GM18526 (cell line): Measurements from ENCODE around the gene TRAPPC2B.

Experiments used
- POLR2A ChIP-seq: IDR thresholded peaks from 3 replicates; pipeline ENCODE4 v1.6.1; 2011; ENCODE audit not compliant: insufficient read length; ENCODE audit errors: extremely low read depth

Gene TRAPPC2B

DNA sequence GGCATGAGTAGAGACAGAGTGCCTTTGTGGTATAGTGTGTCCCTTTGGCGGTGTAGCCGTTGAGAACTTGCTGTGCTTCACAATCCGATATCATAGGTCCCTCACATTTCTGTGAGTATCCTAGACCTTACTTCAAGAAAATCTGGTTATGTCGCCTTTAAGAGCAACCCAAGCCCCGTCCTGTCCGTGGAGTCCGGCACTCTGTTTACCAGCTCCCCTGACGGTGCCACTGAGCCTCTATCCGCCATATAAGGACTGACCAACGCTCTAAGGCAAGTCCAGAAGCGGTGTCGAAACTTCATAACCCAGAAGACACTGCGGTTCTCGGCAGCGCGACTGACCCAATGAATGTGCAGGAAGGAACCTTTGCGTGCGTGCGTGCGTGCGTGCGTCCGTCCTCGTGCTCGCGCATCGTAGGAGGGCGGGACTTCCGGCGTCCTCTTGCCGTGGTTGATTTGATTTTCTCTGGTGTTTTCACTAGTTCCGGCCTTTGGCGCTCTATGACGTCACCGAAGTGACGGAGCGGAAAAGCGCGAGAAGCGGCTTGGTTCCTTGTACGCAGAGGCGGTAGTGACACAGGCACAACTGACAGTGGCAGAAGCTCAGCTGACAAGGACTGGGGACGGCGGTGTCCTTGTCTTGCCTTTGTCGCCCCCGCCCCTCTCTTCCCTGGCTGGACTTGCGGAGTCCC, at the start of gene TRAPPC2B, which contains the start of gene ZNF547:
TSS of gene TRAPPC2B (plus strand) at position 555 of the 691 bp plus-strand sequence. CDS start 1,283 bp downstream, outside the sequence.
TSS of gene ZNF547 (plus strand) at position 555 of the 691 bp plus-strand sequence. CDS start 5,005 bp downstream, outside the sequence.
- TF ChIP-seq POLR2A = peak; percentile 69

- no peak for TF ChIP-seq POLR2A
Observed at GRCh38 chr19:57314146-57314545, 49.2 kb upstream of the TRAPPC2B start.

DNA sequence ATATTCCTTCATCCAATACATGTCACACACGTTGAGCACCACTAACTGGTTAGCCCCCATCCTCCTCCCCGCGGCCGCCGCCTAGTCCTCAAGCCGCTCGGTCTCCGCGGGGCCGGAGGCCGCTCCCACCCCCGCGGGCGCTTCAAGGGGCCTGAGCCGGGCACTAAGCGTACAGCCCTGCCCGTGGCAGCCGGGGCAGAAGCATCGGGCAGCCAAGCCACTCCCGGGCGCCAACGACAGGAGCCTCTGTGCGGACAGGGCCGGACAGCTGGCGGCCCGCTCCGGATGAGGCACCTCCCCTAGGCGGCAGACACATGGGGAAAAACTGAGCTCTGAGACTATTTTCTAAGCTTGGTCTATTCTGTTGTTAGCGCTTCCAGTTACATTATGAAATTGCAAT, 45.8 kb upstream of the TRAPPC2B start:
- TF ChIP-seq POLR2A = no peak

DNA sequence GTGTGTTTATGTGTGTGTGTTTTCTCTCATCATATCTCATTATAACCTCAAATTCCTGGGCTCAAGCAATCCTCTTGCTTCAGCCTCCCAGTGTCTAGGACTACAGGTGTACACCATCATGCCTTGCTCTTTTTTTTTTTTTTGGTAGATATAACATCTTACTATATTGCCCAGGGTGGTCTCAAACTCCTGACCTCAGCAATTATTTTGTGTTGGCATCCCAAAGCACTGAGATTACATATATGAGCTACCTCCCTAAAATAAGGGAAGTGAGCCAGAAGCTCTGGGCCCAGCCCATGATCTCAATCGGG, 43.5 kb upstream of the TRAPPC2B start:
- no peak for TF ChIP-seq POLR2A

DNA sequence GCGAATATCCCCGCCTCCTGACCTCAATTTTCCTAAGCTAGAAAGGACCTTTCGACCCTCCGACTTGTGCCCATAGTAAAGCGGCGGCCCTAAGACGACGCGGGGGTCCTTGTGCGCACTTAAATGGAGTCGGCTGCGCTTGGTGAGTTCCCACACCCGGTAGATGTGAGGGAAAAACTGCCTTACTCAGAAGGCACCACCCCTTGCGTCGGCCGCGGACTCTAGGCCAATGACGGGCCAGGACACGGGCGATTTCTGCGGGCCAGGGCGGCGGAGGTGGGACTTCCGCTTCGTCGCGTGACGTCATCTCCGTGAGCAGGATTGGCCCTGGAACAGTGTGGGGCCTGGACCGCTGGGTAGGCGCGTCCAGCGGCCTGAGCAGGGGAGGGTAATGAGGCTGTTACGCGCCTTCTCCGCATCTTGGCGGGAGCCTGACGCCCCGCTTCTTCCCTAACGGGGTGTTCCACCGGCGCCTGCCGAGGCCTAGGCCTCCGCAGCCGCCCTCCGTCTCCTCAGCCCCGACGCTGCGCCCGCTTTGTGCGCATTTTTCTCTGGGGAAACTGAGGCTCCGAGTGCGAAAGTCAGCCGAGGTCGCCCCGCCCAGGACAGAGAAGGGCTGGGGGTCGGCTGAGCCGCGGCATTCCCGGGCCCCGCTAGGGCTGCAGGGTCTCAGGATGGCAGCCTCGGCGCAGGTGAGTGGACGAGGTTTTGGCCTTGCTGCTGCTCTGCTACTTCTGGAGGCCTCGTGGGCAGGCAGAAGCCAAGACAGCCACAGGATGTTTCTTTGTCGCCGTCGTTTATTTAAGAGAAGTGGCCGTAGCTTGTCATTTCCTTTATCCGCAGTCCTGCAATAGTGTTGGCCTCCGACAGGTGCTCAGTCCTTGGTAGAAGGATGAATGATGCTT, 42.9 kb upstream of the TRAPPC2B start, which contains the start of gene ZNF543:
TSS of gene ZNF543 (plus strand) at position 293 of the 905 bp plus-strand sequence. CDS start at position 675, 382 bp downstream.
- TF ChIP-seq POLR2A = peak; percentile 82

DNA sequence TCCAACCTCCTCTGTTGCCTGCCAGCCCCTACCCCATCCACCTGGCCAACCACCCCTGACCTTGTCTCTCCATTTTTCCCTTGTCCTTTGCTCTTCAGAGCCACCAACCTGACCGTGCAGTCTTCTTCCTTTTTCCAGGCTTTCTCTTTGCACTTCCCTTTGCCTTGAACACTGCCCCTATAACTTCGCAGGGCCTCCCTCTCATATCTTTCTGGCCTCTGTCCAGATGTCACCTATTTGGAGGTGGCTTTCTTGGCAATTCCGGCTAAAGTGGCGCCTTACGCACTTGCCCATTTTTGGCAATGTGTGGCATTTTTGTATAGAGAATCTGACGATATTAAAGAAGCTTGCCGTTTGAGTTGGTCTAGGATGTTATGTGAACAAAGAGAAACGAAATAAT, 42.2 kb upstream of the TRAPPC2B start:
- TF ChIP-seq POLR2A = no peak

DNA sequence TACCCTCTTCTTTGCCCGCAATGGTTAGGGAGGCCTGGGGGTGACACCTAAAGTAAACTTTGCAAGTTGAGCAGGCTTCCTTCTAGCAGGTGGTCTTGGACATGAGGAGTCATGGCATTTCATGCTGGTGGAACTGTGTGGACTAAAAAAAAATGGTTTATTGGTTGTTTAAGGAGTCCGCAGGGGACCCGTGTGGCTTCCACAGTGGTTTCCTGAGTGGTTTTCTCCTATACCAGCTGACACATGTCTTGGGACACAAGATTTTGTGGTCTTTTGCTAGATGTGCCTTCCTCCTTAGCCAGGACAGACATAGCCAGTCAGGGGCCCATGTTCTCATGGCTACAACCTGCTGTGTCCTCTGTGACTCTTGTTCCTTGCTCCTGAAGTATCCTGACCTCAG, 41.6 kb upstream of the TRAPPC2B start:
- TF ChIP-seq POLR2A = no peak

- TF ChIP-seq POLR2A = no peak
Observed at GRCh38 chr19:57324992-57325391, 38.4 kb upstream of the TRAPPC2B start.

DNA sequence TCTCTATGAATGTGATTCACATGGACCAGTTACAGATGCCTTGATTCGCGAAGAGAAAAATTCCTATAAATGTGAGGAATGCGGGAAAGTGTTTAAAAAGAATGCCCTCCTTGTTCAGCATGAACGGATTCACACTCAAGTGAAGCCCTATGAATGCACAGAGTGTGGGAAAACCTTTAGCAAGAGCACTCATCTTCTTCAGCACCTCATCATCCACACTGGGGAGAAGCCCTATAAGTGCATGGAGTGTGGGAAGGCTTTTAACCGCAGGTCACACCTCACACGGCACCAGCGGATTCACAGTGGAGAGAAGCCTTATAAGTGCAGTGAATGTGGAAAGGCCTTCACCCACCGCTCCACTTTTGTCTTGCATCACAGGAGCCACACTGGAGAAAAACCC, 35.4 kb upstream of the TRAPPC2B start:
- TF ChIP-seq POLR2A = no peak

GRCh38 chr19:57334191-57334590, 29.2 kb upstream of the TRAPPC2B start:
- TF ChIP-seq POLR2A = no peak

DNA sequence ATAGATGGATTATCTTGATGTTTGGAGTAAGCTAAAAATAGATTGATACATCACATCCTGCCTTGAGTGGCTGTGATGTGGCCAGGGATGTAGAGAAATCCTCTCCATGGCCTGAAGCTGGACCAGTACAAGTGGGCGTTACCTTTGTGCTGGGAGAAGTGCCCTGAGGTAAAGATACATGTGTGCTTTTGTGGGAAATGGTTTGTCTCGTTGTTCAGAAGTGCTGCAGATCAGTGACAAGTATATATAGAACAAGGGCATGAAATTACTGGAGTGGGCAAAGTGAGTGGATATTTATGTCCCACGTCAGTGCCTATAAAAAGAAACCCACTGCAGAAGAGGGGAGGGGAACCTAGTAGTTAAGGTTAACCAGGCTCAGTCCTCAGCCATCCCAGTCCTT, 24.5 kb upstream of the TRAPPC2B start:
- TF ChIP-seq POLR2A = no peak

GRCh38 chr19:57342582-57342981, 20.8 kb upstream of the TRAPPC2B start:
- TF ChIP-seq POLR2A = no peak

DNA sequence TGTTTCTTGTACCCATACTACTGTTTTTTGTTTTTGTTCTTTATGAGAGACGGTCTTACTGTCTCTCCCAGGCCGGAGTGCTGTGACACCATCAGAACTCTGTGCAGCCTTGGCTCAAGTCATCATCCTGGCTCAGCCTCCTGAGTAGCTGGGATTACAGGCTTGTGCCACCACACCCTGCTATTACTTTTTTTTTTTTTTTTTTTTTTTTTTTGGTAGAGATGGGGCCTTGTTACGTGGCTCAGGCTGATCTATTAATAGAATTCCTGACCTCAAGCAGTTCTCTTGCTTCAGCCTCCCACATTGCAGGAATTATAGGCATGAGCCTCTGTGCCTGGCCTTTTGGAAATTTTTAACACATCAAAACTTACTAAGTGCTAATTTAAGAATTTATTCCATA, 15.2 kb upstream of the TRAPPC2B start:
- no peak for TF ChIP-seq POLR2A

DNA sequence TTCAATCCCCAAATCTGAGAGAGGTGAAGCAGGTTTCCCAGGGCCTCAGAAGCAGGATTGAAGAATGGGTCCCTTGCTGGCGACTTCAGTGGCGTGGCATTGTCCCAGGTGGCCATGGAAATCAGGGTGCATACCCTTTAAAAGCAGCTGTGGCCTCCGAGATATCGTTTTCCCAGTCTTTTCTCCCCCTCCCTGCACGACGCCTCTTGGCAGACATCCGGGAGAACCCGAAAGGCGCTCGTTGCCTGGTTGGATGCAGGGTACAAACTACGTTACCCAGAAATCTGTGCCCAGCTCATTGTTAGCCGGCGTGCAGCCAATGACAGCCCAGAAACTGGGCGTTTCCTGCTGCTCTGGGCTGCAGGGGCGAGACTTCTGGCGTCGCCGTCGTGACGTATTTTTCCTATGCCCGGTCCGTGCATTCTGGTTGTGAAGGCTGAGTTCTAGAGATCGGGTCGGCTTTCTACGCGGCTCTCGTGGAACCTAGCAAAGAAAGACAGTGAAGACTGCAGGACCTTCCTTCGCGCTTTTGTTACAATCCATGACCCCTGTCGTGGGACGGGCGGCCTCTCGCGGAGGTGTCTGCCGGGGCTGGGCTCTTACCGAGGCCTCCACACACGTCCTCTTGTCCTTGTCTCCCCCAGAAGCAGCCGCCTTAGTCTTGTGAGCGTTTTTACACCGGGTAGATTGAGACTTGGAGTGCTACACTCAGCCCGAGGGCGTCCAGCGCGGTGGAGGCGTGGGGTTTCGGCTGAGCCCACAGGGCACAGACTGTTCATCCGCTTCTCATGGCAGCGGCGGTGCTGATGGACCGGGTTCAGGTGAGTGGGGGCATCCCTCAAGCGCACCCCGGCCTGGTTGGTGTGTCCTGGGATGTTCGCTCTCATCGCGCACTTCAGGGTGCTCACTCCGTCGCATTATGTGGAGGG, 12.2 kb upstream of the TRAPPC2B start, which contains the start of gene ZNF304:
TSS of gene ZNF304 (plus strand) at position 395 of the 929 bp plus-strand sequence. CDS start at position 789, 394 bp downstream.
- peak; percentile 44 for TF ChIP-seq POLR2A

GRCh38 chr19:57351867-57352266, 11.5 kb upstream of the TRAPPC2B start:
- TF ChIP-seq POLR2A = no peak
